ENCODE data around the gene SRCIN1.

The SRCIN1 gene

DNA sequence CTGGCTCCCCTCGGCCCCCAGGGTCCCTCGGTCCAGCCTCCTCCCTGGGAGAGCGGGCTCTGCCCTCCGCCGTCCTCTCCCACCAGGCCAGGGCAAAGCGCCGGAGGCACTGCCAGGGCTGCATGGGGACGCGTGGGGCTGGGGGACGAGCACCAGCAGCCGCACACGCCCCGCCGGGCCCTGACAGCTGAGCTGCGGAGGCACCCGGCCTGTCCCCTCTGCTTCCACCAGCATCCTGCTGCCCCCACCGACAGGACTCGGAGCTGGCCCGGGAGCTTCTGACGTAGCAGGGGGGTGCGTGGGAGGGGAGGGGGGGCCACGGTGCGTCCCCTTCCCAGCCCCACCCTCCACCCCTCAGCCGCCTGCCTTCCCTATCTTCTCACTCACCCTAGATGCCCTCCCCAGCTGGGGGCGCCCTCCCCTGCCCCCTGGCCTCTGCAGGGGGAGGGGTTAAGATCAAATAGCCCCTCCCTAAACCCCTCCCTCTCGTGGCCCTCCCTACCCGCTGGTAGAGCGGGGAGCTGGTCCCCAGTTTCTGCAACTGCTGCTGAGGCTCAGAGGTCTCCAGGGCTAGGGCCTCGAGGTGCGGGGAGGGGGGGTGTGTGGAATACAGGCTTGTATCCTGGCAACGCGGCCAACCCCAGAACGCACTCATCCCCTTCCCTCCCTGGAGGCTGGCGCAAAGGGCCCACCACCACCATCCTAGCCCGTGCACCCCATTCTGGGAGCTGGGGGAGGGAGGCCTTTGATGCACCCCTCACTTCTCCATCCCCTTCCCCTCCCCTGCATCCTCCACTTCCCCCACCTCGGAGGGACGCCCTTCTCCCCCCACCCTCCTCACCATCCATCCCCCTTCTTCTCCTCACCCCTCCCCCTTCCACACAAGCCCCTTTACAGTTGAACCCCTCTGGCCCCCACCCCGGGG lies 1.0 kb downstream of the SRCIN1 start:
- TF ChIP-seq POLR2A (IDR thresholded peaks at IDR 0.05; ENCODE audit: extremely low read depth, insufficient read length): no peak
- TF ChIP-seq, protein P1, sequence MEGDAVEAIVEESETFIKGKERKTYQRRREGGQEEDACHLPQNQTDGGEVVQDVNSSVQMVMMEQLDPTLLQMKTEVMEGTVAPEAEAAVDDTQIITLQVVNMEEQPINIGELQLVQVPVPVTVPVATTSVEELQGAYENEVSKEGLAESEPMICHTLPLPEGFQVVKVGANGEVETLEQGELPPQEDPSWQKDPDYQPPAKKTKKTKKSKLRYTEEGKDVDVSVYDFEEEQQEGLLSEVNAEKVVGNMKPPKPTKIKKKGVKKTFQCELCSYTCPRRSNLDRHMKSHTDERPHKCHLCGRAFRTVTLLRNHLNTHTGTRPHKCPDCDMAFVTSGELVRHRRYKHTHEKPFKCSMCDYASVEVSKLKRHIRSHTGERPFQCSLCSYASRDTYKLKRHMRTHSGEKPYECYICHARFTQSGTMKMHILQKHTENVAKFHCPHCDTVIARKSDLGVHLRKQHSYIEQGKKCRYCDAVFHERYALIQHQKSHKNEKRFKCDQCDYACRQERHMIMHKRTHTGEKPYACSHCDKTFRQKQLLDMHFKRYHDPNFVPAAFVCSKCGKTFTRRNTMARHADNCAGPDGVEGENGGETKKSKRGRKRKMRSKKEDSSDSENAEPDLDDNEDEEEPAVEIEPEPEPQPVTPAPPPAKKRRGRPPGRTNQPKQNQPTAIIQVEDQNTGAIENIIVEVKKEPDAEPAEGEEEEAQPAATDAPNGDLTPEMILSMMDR (IDR thresholded peaks at IDR 0.05; ENCODE audit: low read depth, low read length): peak; percentile 14

DNA sequence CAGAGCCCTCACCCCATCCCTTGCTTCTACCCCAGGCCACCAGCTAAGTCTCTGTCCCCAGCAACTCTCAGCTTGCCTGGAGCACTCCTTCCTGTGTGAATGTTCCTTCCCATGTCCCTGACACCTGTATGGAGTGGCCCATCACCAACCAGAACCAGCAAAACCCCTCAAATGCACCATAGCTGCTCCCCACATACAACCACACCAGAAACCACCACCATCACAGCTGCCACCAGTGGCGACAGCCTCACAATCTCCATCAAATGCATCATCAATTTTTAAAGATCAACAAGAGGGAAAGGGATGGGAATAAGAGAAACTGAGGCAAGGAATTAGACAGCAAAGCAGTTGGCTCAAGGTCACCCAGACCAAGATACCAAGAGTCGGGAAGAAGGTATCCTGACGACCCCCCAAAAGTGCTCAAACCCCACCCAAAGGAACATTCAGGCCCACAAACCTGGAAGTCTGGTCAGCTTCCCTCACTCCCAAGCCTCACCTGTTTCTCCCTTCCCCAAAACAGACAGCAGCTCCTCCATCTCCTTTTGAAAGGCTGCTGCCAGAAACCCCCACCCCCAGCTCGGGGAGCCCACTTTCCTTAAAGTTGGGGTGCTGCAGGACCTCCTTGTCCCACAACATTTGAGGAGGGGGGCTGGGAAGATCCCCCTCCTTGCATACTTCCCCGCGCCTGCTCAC lies 1.8 kb downstream of the SRCIN1 start:
- no peak overlapping the region for H3K4me3 ChIP-seq (ENCODE audit: low read depth, low read length)
- no peak for DNase-seq (ENCODE audit: low read depth)
- TF ChIP-seq, protein P1 (IDR thresholded peaks at IDR 0.05; ENCODE audit: low read depth, low read length): no peak
- TF ChIP-seq, protein P2, sequence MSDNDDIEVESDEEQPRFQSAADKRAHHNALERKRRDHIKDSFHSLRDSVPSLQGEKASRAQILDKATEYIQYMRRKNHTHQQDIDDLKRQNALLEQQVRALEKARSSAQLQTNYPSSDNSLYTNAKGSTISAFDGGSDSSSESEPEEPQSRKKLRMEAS (IDR thresholded peaks at IDR 0.05; ENCODE audit: low read depth, low read length): no peak
- TF ChIP-seq MYC (IDR thresholded peaks at IDR 0.05; ENCODE audit: low read depth, low read length): no peak
- TF ChIP-seq POLR2A (IDR thresholded peaks at IDR 0.05; ENCODE audit: extremely low read depth, insufficient read length): no peak

More for the DNA sequence above, 1.0 kb downstream of the SRCIN1 start:
- DNase-seq (ENCODE audit: low read depth): peak; percentile 62
- H3K4me3 ChIP-seq (ENCODE audit: low read depth, low read length): no peak overlapping the region

DNA sequence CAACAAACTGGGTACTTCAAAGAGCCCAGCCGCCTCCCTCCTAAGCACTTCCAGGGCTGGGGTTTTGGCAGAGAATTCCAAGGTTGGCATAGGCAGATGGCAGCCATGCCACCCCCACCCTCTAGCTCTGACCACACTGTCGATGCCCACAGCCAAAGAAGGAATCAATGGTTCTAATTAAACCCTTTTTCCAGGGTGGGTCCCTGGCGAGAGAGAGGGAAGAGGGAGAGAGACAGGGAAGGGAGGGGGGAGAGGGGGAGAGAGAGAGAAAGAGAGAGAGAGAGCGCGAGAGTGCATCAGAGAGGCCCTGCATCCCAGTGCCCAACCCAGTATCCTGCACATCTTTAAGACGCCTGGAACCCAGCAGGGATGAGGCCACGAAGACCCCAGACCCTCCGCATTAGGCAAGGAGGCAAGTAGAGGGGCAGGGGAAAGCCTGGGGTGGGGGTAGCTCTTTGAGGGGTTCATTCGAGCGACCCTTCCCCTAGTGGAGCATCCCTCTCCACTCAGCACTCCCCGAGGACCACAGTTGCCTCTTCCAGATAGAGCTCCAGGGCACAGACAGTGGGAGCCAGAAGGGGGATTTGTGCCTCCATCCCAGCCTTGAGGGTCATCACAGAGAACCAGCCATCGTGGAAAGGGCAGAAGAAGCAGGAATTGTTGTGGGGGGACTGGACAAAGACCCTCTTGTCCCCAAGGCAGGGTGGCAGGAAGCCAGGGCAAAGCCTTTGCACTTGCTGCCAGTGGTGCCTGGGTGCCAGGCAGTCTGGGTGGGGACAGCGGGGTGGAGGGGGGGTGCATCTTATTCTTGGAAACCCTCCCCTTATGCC lies 2.6 kb downstream of the SRCIN1 start:
- H3K4me3 ChIP-seq (ENCODE audit: low read depth, low read length): no peak overlapping the region
- no peak for DNase-seq (ENCODE audit: low read depth)
- TF ChIP-seq MYC (IDR thresholded peaks at IDR 0.05; ENCODE audit: low read depth, low read length) (no peak), POLR2A (IDR thresholded peaks at IDR 0.05; ENCODE audit: extremely low read depth, insufficient read length) (no peak)
- TF ChIP-seq, protein P1 (IDR thresholded peaks at IDR 0.05; ENCODE audit: low read depth, low read length): no peak
- TF ChIP-seq, protein P2 (IDR thresholded peaks at IDR 0.05; ENCODE audit: low read depth, low read length): no peak

DNA sequence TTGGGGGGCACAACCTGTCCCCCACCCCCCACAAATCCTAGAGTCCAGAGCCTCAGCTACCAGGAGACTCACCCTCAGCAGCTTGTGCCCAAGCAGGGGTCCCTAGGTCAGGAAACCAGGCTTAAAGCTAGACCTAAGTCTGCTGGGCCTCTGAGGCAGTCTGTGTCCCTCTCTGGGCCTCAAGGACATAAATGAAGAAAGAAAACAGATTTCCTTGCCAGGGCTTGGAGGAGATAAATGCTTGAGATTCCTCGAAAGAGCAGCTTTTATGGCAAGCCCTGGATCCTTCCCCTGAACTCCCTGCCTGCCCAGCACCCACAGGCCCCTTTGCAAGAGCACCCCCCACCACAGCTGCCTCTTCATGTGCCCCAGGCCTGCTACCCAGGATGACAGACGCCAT lies 3.3 kb downstream of the SRCIN1 start:
- H3K4me3 ChIP-seq (ENCODE audit: low read depth, low read length): no peak overlapping the region
- DNase-seq (ENCODE audit: low read depth): no peak
- TF ChIP-seq, protein P1 (IDR thresholded peaks at IDR 0.05; ENCODE audit: low read depth, low read length): no peak
- TF ChIP-seq POLR2A (IDR thresholded peaks at IDR 0.05; ENCODE audit: extremely low read depth, insufficient read length) (no peak), MYC (IDR thresholded peaks at IDR 0.05; ENCODE audit: low read depth, low read length) (no peak)
- TF ChIP-seq, protein P2 (IDR thresholded peaks at IDR 0.05; ENCODE audit: low read depth, low read length): no peak

DNA sequence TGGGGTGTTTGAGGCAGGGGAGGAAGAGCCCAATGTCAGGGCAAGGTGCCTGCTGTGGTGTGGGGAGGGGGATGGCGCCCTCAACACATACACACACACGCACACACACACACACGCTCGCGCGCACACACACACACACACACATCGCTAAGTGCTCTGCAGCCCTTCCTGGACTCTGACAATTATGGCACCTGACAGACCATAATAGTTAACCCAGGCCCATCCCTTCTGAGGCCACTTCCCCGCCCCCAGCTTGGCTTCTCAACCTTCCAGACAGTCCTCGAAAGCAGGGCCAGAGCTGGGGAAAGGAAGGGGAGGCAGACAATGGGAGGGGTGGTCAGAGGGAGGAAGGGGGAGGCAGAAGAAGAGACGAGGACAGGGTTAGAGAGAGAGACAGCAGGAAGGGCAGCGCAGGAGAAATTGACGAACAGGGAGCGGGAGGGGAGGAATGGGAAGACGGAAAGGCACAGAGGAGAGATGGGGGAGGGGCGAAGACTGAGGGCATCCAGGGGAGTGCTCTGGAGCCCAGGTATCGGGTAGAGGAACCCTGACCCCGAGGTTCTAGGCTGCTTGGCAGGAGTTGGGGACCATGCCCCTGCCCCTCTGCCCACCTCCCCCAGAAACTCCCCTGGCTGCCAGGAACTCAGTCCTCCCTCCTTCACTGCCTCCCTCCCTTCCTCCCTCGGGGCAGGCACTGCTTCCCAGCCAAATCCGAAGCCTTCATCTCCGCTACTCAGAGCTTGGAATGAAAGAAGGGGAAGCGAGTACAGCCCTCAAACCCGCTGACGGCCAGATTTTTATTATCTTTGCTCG lies 4.0 kb downstream of the SRCIN1 start:
- TF ChIP-seq MYC (IDR thresholded peaks at IDR 0.05; ENCODE audit: low read depth, low read length) (no peak), POLR2A (IDR thresholded peaks at IDR 0.05; ENCODE audit: extremely low read depth, insufficient read length) (no peak)
- TF ChIP-seq, protein P1 (IDR thresholded peaks at IDR 0.05; ENCODE audit: low read depth, low read length): no peak
- TF ChIP-seq, protein P2 (IDR thresholded peaks at IDR 0.05; ENCODE audit: low read depth, low read length): no peak
- H3K4me3 ChIP-seq (ENCODE audit: low read depth, low read length): no peak overlapping the region
- no peak for DNase-seq (ENCODE audit: low read depth)

All from NB4 (cell line).